ENCODE data around the gene RASGEF1B. TPM values are rescaled to one million over a fixed set of nuclear protein-coding genes. Genes with fewer than 3 reads are reported as not detected.
A peak's percentile ranks its signal among the peaks of the same experiment; 100 is the strongest.

The RASGEF1B gene
- polyA plus RNA-seq, 6 donors from 2014 or later: 43.9 to 75.9 (median 50.0) TPM

DNA sequence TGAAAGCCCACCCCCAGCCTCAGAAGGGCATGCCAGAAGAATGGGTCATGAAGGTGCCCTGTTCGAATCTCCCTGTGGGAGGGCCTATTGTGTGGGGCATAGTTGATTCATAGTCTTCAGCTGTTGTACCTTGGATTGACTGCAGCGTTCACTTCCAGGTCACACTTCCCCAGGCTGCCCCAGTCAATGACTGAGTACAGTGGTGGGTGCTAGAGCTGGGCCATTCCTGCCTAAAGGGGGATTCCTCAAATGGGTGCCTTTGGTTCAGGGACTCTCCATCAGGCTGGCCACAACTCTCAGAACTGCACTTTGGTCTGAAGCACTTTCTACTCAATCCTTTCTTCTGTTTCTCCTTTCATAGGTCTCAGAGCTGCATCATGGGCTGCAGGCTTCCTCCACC lies 35.0 kb upstream of the RASGEF1B start:
- peak overlapping the region; percentile 25 to 85 (median 79) for H3K27ac Mint-ChIP-seq
- peaks cover 56 to 80% (median 72%) of the 10 kb centered on the region in 3 donors for H3K4me1 Mint-ChIP-seq
- H3K9me3 Mint-ChIP-seq: no peaks in the 10 kb centered on the region
- ATAC-seq (ENCODE audit: low read depth in 2 of 2): peak; percentile 29 to 46
- DNase-seq: no peak
- H3K36me3 Mint-ChIP-seq: no peaks in the 10 kb centered on the region
- peak overlapping the region in 5 of 8 donors; percentile 3 to 59 (median 25) for H3K4me3 Mint-ChIP-seq
- no peaks in the 10 kb centered on the region for H3K27me3 Mint-ChIP-seq

DNA sequence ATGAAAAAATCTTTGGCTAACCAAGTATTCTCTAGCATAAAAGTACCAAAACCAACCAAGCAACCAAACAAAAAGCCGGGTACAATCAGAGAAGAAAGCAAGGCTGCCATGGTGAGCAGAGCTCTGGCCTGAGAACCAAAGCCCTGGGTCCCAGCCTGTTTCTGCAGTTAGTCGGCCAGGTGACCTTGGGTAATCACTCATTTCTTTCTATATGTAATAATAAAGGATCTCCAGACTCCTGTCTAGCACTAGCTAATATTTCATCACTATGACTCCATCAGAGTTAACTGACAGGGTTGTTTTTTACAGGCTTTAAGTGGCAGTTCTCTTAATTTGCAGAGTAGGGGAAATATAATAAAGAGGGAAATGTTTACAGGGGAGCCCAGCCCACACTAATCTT lies 34.0 kb upstream of the RASGEF1B start:
- Mint-ChIP-seq H3K36me3 (no peaks in the 10 kb centered on the region), H3K4me1 (peaks cover 53 to 83% (median 75%) of the 10 kb centered on the region in 3 donors), H3K27ac (peak overlapping the region; percentile 21 to 96 (median 90)), H3K27me3 (no peaks in the 10 kb centered on the region), H3K4me3 (peak overlapping the region; percentile 46 to 87 (median 64)), H3K9me3 (no peaks in the 10 kb centered on the region)
- DNase-seq (no peak), ATAC-seq (ENCODE audit: low read depth in 2 of 2) (no peak)

DNA sequence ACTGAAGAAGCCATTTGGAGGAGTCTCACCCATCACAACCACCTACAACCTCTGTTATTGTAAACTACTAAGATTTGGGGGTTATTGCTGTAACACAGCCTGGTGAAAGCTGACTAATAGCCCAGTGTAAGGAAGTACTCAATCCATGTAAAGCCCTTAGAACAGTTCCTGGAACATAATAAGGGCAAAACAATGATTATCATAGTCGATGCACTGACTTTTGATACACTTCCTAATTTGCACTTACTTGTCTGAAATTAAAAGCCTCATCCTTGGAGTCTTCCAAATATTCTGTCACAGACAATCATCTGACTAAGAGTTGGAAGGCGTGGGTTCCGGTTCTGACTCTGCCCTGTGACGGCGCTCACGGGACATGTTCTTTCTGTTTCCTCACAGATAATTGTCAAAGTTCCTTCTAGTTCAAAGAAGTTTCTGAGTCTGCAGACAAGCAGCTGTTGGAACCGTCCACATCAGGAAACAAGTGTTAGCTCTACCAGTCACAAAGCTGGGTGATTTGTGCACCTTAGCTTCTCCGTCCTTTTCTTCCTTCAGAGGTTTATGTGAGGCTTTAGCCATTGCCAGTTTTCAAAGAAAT lies 33.4 kb upstream of the RASGEF1B start:
- peak overlapping the region; percentile 63 to 96 (median 90) for H3K27ac Mint-ChIP-seq
- H3K9me3 Mint-ChIP-seq: no peaks in the 10 kb centered on the region
- DNase-seq (peak; percentile 81), ATAC-seq (ENCODE audit: low read depth in 2 of 2) (peak; percentile 76 to 78)
- H3K36me3 Mint-ChIP-seq: no peaks in the 10 kb centered on the region
- H3K4me3 Mint-ChIP-seq: peak overlapping the region; percentile 46 to 87 (median 64)
- peaks cover 48 to 77% (median 69%) of the 10 kb centered on the region in 3 donors for H3K4me1 Mint-ChIP-seq
- no peaks in the 10 kb centered on the region for H3K27me3 Mint-ChIP-seq

DNA sequence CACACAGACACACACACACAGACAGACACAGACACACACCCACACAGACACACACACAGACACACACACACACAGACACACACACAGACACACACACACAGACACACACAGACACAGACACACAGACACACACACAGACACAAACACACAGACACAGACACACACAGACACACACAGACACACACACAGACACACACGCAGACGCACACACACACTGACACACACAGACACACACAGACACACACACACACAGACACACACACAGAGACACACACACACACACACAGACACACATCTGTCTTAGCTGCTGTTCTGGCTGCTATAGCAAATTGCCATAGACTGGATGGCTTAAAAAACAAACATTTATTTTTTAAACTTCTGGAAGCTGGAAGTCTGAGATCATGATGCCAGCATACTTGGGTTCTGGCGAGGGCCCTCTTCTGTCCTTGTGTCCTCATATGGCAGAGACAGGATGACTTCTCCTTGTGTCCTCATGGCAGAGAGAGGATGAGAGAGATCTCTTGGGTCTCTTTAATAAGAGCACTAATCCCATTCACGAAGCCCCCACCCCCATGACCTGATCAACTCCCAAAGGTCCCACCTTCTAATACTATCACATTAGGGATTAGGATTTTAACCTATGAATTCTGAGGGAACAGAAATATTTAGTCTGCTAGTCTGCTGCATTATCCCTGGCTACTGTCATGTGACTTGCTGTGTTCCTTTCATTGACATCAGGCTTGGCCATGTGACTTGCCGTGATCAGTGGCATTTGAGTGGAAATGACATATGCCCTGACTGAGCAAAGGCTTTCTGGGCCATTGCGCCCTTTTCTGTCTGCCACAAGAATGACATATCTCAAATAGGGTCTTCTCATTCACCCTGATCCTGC lies 32.7 kb upstream of the RASGEF1B start:
- Mint-ChIP-seq H3K4me1 (peaks cover 54 to 78% (median 75%) of the 10 kb centered on the region in 3 donors), H3K27me3 (no peaks in the 10 kb centered on the region), H3K27ac (peak overlapping the region; percentile 63 to 96 (median 90)), H3K4me3 (peak overlapping the region in 6 of 8 donors; percentile 29 to 76 (median 52)), H3K9me3 (no peaks in the 10 kb centered on the region), H3K36me3 (no peaks in the 10 kb centered on the region)
- peak; percentile 4 to 7 for ATAC-seq (ENCODE audit: low read depth in 2 of 2)
- DNase-seq: no peak

DNA sequence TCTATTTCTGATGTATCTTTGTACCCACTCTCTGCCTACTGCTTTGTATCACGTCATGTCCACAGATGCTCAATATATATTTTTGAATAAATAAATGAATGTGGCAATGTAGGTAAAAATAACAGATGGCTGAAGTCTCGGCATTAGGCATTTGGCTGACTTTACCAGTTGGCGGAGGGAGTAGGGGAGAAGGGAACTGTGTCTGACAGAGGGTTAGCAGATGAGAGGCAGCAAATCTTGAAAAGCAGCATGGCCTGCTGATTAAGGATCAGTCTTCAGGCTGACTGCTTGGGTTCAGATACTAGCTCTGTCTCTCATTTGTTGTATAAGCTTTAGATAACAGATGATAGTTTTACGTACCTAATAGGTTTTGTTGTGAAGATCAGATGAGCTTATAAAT lies 31.9 kb upstream of the RASGEF1B start:
- H3K27me3 Mint-ChIP-seq: no peaks in the 10 kb centered on the region
- ATAC-seq (ENCODE audit: low read depth in 2 of 2): no peak
- peaks cover 46 to 73% (median 70%) of the 10 kb centered on the region in 3 donors for H3K4me1 Mint-ChIP-seq
- H3K27ac Mint-ChIP-seq: peak overlapping the region in 5 of 6 donors; percentile 23 to 96 (median 78)
- H3K4me3 Mint-ChIP-seq: no peak overlapping the region
- H3K36me3 Mint-ChIP-seq: no peaks in the 10 kb centered on the region
- no peak for DNase-seq
- H3K9me3 Mint-ChIP-seq: no peaks in the 10 kb centered on the region

DNA sequence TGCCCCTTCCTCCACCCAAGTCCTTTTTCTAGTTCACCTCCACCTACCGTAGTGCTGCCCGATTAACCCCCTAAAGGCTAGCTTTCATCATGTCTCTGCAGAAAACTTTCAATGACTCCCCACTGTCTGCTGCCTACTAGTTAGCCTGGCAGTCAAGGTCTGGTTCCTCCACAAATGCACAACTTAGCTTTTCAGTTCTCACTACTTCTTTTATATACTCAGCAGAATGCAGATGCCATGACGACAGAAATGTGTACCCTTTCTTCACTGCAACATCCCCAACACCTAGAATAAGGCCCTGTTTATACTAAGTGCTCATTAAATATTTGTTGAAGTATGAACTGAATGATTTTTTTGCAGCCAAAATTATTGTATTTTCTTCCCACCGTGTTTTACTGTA lies 30.9 kb upstream of the RASGEF1B start:
- peak overlapping the region; percentile 40 to 93 (median 80) for H3K27ac Mint-ChIP-seq
- H3K27me3 Mint-ChIP-seq: no peaks in the 10 kb centered on the region
- DNase-seq (peak; percentile 42), ATAC-seq (ENCODE audit: low read depth in 2 of 2) (peak; percentile 51 to 55)
- H3K4me1 Mint-ChIP-seq: peaks cover 38 to 69% (median 66%) of the 10 kb centered on the region in 3 donors
- no peaks in the 10 kb centered on the region for H3K9me3 Mint-ChIP-seq
- H3K4me3 Mint-ChIP-seq: no peak overlapping the region
- H3K36me3 Mint-ChIP-seq: no peaks in the 10 kb centered on the region

DNA sequence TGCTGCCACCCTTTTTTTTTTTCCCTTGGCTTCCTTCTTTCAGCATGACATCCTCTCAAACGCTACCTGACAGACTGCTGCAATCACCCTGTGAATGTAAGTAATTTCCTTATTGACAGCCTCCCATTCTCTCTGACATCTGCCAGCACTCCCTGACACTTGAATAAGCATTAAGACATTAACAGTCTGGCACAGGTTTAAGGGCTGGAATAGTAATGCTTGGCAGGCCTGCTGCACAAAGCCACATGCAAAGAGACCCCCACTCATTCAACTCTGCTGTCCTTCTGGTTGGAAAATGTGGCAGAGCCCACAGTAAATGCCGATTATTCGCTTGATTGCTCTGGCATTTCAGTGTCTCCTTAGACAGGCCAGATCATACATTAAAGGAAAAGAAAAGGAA lies 28.1 kb upstream of the RASGEF1B start:
- Mint-ChIP-seq H3K36me3 (no peaks in the 10 kb centered on the region), H3K27ac (peak overlapping the region in 3 of 6 donors; percentile 42 to 72 (median 48)), H3K27me3 (no peaks in the 10 kb centered on the region), H3K9me3 (no peaks in the 10 kb centered on the region), H3K4me3 (no peak overlapping the region), H3K4me1 (peaks cover 29 to 53% (median 51%) of the 10 kb centered on the region in 3 donors)
- ATAC-seq (ENCODE audit: low read depth in 2 of 2) (no peak), DNase-seq (no peak)

DNA sequence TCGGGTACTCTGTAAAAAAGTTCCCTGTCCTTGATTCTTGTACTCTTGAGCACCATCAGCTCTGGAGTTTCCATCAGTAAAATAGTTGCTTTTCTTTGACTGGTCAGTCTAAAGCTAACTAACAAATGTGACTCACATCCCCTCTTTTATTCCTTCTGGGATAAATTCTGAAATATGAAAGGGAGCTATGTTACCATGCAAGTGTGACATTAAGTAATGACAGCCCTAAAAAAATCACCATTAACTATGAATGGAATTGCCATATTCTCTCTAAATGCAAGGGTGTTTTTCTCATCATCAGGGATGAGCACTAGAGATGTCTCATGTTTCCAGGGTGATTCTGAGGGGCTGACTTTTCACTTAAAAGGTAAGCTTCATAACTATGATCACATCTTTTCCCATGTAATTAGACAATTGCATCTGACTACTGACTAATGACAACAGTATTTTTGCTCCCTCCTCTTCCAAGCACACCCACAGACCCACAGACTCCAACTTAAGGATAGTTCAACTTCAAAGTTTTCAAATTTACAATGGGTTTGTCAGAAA lies 26.9 kb upstream of the RASGEF1B start:
- no peak for DNase-seq
- Mint-ChIP-seq H3K9me3 (no peaks in the 10 kb centered on the region), H3K27ac (peak overlapping the region in 2 of 6 donors; percentile 4 to 85), H3K4me1 (peaks cover 30 to 51% (median 49%) of the 10 kb centered on the region in 3 donors), H3K27me3 (no peaks in the 10 kb centered on the region), H3K36me3 (no peaks in the 10 kb centered on the region), H3K4me3 (no peak overlapping the region)
- ATAC-seq (ENCODE audit: low read depth in 2 of 2): no peak

DNA sequence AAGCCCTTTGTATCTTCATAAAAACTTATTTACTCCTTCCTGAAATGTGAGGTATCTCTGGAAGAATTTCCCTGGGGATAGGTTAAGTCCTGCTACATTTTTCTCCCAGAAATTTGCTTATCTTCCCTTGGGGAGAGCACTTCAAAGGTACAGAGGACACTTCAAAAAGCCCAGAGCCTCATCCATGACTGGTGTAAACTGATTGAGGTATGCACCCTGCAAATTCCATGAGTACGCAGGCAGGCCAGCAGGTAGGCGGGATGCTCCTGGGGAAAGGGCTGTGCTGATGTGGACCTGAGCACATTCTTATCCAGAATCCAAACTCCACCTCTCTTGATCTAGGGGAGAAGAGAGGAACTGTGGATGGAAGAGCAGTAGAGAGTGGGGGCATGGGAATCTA lies 26.3 kb upstream of the RASGEF1B start:
- Mint-ChIP-seq H3K4me1 (peaks cover 35 to 50% (median 49%) of the 10 kb centered on the region in 3 donors), H3K36me3 (no peaks in the 10 kb centered on the region), H3K27ac (peak overlapping the region in 1 of 6 donors; percentile 39), H3K9me3 (no peaks in the 10 kb centered on the region), H3K27me3 (no peaks in the 10 kb centered on the region), H3K4me3 (no peak overlapping the region)
- DNase-seq: no peak
- no peak for ATAC-seq (ENCODE audit: low read depth in 2 of 2)

DNA sequence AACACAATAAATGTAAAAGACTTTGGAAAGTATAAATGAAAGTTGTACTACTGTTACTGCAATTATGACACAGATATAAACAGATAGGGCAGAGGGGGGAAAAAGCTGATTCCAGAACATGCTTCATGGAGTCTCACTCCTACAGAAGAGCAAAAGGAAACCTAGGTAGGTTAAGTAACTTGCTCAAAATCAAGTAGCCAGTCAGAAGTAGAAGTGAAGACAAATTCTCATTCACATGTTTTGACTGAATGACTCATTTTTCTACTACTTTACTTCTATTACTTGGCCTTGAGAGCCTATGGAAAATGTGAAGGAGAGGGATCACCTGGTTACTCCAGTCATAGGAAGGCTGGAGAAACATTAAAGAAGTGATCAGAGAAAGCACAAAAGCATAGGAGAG lies 23.6 kb upstream of the RASGEF1B start:
- H3K27me3 Mint-ChIP-seq: no peaks in the 10 kb centered on the region
- ATAC-seq (ENCODE audit: low read depth in 2 of 2) (no peak), DNase-seq (no peak)
- peak overlapping the region in 5 of 6 donors; percentile 16 to 83 (median 65) for H3K27ac Mint-ChIP-seq
- peak overlapping the region in 2 of 8 donors; percentile 25 to 39 for H3K4me3 Mint-ChIP-seq
- peaks cover 2 to 8% (median 3%) of the 10 kb centered on the region in 7 donors for H3K9me3 Mint-ChIP-seq
- peaks cover 47 to 53% (median 47%) of the 10 kb centered on the region in 3 donors for H3K4me1 Mint-ChIP-seq
- H3K36me3 Mint-ChIP-seq: peaks cover 0 to 8% of the 10 kb centered on the region in 2 donors

DNA sequence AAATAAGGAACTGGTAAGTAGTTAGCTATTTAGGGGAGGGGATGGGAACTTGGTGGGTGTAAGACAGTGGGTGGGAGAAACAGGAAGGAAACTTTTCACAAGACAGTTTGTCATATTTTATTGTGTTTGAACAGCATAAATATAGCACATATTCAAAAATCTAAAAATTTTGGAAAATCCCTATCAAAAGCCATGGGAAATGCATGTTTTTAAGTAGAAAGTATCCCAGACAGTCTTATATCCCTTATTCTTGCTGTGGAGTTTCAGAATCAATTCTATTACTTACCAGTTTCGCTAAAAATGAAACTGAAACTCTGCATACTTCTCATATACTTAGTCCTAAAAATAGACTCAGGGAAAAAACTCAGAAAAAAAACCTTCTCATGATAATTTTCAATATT lies 22.3 kb upstream of the RASGEF1B start:
- peaks cover 2 to 8% (median 3%) of the 10 kb centered on the region in 7 donors for H3K9me3 Mint-ChIP-seq
- DNase-seq (peak; percentile 63), ATAC-seq (ENCODE audit: low read depth in 2 of 2) (peak; percentile 51 to 52)
- peaks cover 0 to 8% of the 10 kb centered on the region in 2 donors for H3K36me3 Mint-ChIP-seq
- peaks cover 40 to 51% (median 44%) of the 10 kb centered on the region in 3 donors for H3K4me1 Mint-ChIP-seq
- H3K27me3 Mint-ChIP-seq: no peaks in the 10 kb centered on the region
- H3K27ac Mint-ChIP-seq: peak overlapping the region; percentile 92 to 98 (median 96)
- peak overlapping the region; percentile 70 to 88 (median 76) for H3K4me3 Mint-ChIP-seq

DNA sequence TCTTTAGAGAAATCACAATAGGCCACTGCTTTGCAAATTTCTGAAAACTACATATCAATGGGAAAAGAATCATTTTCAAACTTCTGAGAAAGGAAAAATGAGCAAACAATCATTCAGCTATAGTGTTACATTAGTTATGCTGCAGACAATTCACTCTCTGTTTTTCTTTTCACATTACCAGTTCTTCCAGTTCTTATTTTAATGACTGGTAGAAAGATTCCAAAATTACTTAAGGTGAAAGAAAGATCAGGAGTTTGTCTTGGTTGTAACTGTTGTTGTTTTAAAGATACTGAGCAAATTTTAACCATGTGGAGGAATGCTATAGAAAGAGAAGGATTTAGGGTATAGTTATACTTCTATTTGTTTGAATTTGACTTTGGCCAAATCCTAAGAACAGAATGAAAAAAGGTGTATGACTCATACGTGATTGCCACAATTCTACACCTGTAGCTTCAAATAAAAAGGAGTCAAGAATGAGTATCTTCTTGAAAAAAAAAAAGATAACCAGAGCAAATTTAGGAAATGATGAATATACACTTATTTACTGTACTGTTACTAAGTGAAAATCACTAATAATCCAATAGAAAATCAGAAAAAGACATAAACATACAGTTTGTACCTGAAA lies 21.0 kb upstream of the RASGEF1B start:
- Mint-ChIP-seq H3K4me1 (peaks cover 40 to 55% (median 44%) of the 10 kb centered on the region in 3 donors), H3K36me3 (peaks cover 0 to 8% of the 10 kb centered on the region in 2 donors), H3K4me3 (peak overlapping the region in 4 of 8 donors; percentile 3 to 45 (median 40)), H3K9me3 (peaks cover 3 to 8% (median 4%) of the 10 kb centered on the region in 7 donors), H3K27ac (peak overlapping the region; percentile 94 to 99 (median 96)), H3K27me3 (no peaks in the 10 kb centered on the region)
- no peak for ATAC-seq (ENCODE audit: low read depth in 2 of 2)
- DNase-seq: no peak

DNA sequence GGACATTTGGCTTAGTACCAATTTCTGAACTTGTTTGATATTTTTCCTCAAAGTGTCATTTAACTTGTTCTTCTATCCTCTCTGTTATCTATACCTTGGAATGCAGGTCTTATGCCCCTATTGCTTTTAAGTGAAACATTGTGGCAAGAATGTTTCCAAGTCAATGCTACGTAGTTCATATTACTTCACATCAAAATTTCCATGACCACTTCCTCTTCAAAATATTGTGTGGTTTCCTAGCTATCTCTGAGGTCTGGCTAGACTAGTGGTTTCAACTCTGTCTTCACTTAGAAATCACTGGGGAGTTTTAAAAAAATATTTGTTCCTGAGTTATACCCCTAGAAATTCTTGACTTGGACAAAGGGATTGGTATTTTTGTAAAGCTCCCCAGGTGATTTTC lies 20.2 kb upstream of the RASGEF1B start:
- Mint-ChIP-seq H3K4me3 (peak overlapping the region; percentile 1 to 74 (median 36)), H3K27me3 (no peaks in the 10 kb centered on the region), H3K9me3 (peaks cover 3 to 8% (median 4%) of the 10 kb centered on the region in 7 donors), H3K4me1 (peaks cover 43 to 55% (median 44%) of the 10 kb centered on the region in 3 donors), H3K36me3 (peaks cover 0 to 8% of the 10 kb centered on the region in 2 donors), H3K27ac (peak overlapping the region; percentile 94 to 99 (median 96))
- peak; percentile 80 for DNase-seq
- ATAC-seq (ENCODE audit: low read depth in 2 of 2): peak; percentile 89 to 90
